K562 (cell line): ENCODE data around the gene GOLGA5. TPM values are rescaled to one million over a fixed set of nuclear protein-coding genes. Genes with fewer than 3 reads are reported as not detected.

Source experiments
- ATAC-seq: fragments of 200-7000 bp; cut with Tn5 transposase; 3 replicates; pipeline ENCODE4 v1.9.1; 2020; ENCODE audit warnings: moderate library complexity
- BruUV-seq: library from RNA; stranded (reverse); fragments of 400-500 nt; replicated peaks from 2 replicates; lab custom pipeline; 2021; lab: Mats Ljungman, UMichigan
- CTCF ChIA-PET: fragments of 300-600 bp; formaldehyde crosslinking; extraction: SDS; loops from one replicate; lab custom pipeline; 2021; ENCODE audit warnings: low intra/inter-chr PET ratio; lab: Yijun Ruan, JAX
- POLR2A ChIA-PET: fragments of 300-600, 350-650 bp; sonication (Branson Sonifier 250); formaldehyde crosslinking; extraction: SDS; loops from one replicate; lab custom pipeline; 2021; ENCODE audit warnings: antibody characterized with exemption, inconsistent platforms; lab: Yijun Ruan, JAX
- DNase-seq, 4 experiments: peaks; one replicate each; pipeline versions ENCODE4 v3.0.0 to v3.0.0-alpha.2; 2011 to 2018; ENCODE audit warnings: low spot score in 3 of 4, mixed read lengths in 3 of 4; ENCODE audit errors: extremely low read depth in 1 of 4
- FAIRE-seq: peaks from 2 replicates; lab custom pipeline; 2011; peaks lifted over from hg19 to GRCh38; lab: Jason Lieb, UNC
- H2AFZ ChIP-seq: 2 replicates; pipeline ENCODE4 v1.6.0; 2011; ENCODE audit warnings: low read depth, low read length, control low read depth, inconsistent platforms
- H3K27ac ChIP-seq: fragments of 200-600 bp; 3 replicates; pipeline ENCODE4 v1.8.0; 2011; ENCODE audit warnings: low read depth, mild to moderate bottlenecking, control low read depth, inconsistent platforms, low read length, moderate library complexity, mixed read lengths; ENCODE audit errors: extremely low read depth
- H3K27me3 ChIP-seq, 2 experiments: fragments of 300-600 bp in 1 of 2; 2 replicates in 1 of 2; 3 replicates in 1 of 2; pipeline versions ENCODE4 v1.6.0 to v1.8.0; 2011; ENCODE audit warnings: inconsistent platforms in 2 of 2, low read length in 2 of 2, mild to moderate bottlenecking in 1 of 2, mixed read lengths in 1 of 2, moderate library complexity in 1 of 2; ENCODE audit not compliant: control insufficient read depth in 2 of 2, insufficient read depth in 2 of 2
- H3K36me3 ChIP-seq: fragments of 300-600 bp; 3 replicates; pipeline ENCODE4 v1.8.0; 2011; ENCODE audit warnings: mild to moderate bottlenecking, low read length, inconsistent platforms; ENCODE audit not compliant: control insufficient read depth, insufficient read depth
- H3K4me1 ChIP-seq, 2 experiments: fragments of 200-600 bp in 1 of 2; replicated peaks in 1 of 2; 2 replicates in 1 of 2; 3 replicates in 1 of 2; pipeline versions ENCODE4 v1.5.1 to v1.8.0; 2011; ENCODE audit warnings: inconsistent platforms in 2 of 2, low read length in 2 of 2, mild to moderate bottlenecking in 1 of 2, mixed read lengths in 1 of 2, moderate library complexity in 1 of 2; ENCODE audit not compliant: control insufficient read depth in 2 of 2, insufficient read depth in 2 of 2
- H3K4me2 ChIP-seq: 2 replicates; pipeline ENCODE4 v1.6.1; 2011; ENCODE audit warnings: low read length, control low read depth, inconsistent platforms, mixed read lengths; ENCODE audit not compliant: insufficient read depth
- H3K4me3 ChIP-seq: fragments of 200-600 bp; sonication (generic), shearing (Covaris generic); 2 replicates; pipeline ENCODE4 v1.5.1; 2016; ENCODE audit warnings: control low read depth, inconsistent platforms
- H3K79me2 ChIP-seq: fragments of 200-600 bp; 3 replicates; pipeline ENCODE4 v1.8.0; 2011; ENCODE audit warnings: low read length, inconsistent platforms; ENCODE audit not compliant: control insufficient read depth, insufficient read depth
- H3K9ac ChIP-seq, 2 experiments: 2 replicates each; pipeline versions ENCODE4 v1.6.0 to v1.6.1; 2011; ENCODE audit warnings: low read depth in 2 of 2, low read length in 2 of 2, control low read depth in 1 of 2, inconsistent platforms in 1 of 2, mild to moderate bottlenecking in 1 of 2, mixed read lengths in 1 of 2; ENCODE audit not compliant: insufficient read depth in 1 of 2
- H3K9me1 ChIP-seq: one replicate; pipeline ENCODE4 v1.6.0; 2011; ENCODE audit warnings: inconsistent platforms, mild to moderate bottlenecking, low read length, moderate library complexity; ENCODE audit not compliant: control insufficient read depth, insufficient read depth
- H3K9me3 ChIP-seq: replicated peaks from 2 replicates; pipeline ENCODE4 v1.5.1; 2011; ENCODE audit warnings: low read depth, low read length, inconsistent platforms; ENCODE audit not compliant: control insufficient read depth, insufficient read depth
- H4K20me1 ChIP-seq: replicated peaks from 2 replicates; pipeline ENCODE4 v1.6.1; 2011; ENCODE audit warnings: low read length, inconsistent platforms, mixed read lengths; ENCODE audit not compliant: control insufficient read depth, insufficient read depth
- CBFA2T3 ChIP-seq: fragments of 450-650 bp; IDR thresholded peaks from 2 replicates; pipeline ENCODE4 v1.6.1; 2017
- POLR2A ChIP-seq: fragments of 450-650 bp; conservative IDR thresholded peaks from 2 replicates; pipeline ENCODE4 v1.6.1; 2016
- POLR2AphosphoS2 ChIP-seq: IDR thresholded peaks from 2 replicates; pipeline ENCODE4 v1.6.1; 2012; ENCODE audit warnings: low read length, improper control_type of control experiment
- SRSF9 ChIP-seq: fragments of 200-400 bp; formaldehyde crosslinking; IDR thresholded peaks from 2 replicates; pipeline ENCODE4 v1.6.1; 2017; ENCODE audit warnings: low read depth, low read length, borderline replicate concordance
- ZNF408 ChIP-seq: fragments of 250-450 bp; sonication (Bioruptor Pico); IDR thresholded peaks from 2 replicates; pipeline ENCODE4 v1.4.0; 2020; ENCODE audit warnings: low read depth, mild to moderate bottlenecking, moderate library complexity
- ZNF507 ChIP-seq: conservative IDR thresholded peaks from 2 replicates; pipeline ENCODE4 v1.6.1; 2017; ENCODE audit warnings: missing genetic modification characterization, missing compliant biosample characterization
- WGBS: fragments of 100-300 bp; shearing (Covaris generic); methylation state at CpG from one replicate; pipeline ENCODE4 v1.1.6; 2016; ENCODE audit warnings: low coverage, mixed read lengths; ENCODE audit not compliant: insufficient coverage; ENCODE audit errors: missing lambda C conversion rate; 5-methylcytosine and 5-hydroxymethylcytosine counted together
- in situ Hi-C: fragments of 300-500 bp; cut with MboI; formaldehyde crosslinking; loops from 4 replicates; pipeline ENCODE4 v1.15.0; 2018; ENCODE audit warnings: inconsistent platforms, mixed read lengths
- intact Hi-C: fragments of 100-400 bp; cut with micrococcal nuclease; formaldehyde crosslinking; loops from 2 replicates; pipeline ENCODE4 v1.14.2; 2022
- polyA plus RNA-seq, 8 experiments: library from polyadenylated mRNA; depleted of rRNA in 4 of 8; stranded (reverse) in 5 of 8; unstranded in 3 of 8; fragments of >200 nt; fragmentation: Nextera tagmentation in 2 of 8; fragmentation: Illumina TruSeq in 1 of 8; extraction: Ambion mirVana in 2 of 8; extraction: Trizol in 1 of 8; gene quantifications; 2 replicates each; pipeline versions ENCODE4 v1.2.1 to v1.2.3, GENCODE V29; 2011 to 2014; ENCODE audit warnings: inconsistent platforms in 1 of 8, missing spikeins in 1 of 8
- total RNA-seq, 7 experiments: library from RNA; depleted of rRNA in 6 of 7; stranded (reverse); fragments of >200 nt in 6 of 7; fragmentation: Illumina TruSeq in 2 of 7; extraction: Trizol in 2 of 7; gene quantifications; 2 replicates each; pipeline versions ENCODE4 v1.2.1 to v1.2.3, GENCODE V29; 2011 to 2021; ENCODE audit warnings: low replicate concordance in 1 of 7
- TF ChIP-seq, protein P1 (sequence below): conservative IDR thresholded peaks from 2 replicates; pipeline ENCODE4 v1.6.1; 2011; ENCODE audit warnings: low read depth, mild to moderate bottlenecking, low read length; ENCODE audit not compliant: control insufficient read depth

GOLGA5 gene
- total and polyA plus RNA-seq, 9 of the 15 experiments (the other 6 are each of a cell fraction or from before 2014, with no cell fraction given): 5.7 to 19.6 (median 12.7) TPM

DNA sequence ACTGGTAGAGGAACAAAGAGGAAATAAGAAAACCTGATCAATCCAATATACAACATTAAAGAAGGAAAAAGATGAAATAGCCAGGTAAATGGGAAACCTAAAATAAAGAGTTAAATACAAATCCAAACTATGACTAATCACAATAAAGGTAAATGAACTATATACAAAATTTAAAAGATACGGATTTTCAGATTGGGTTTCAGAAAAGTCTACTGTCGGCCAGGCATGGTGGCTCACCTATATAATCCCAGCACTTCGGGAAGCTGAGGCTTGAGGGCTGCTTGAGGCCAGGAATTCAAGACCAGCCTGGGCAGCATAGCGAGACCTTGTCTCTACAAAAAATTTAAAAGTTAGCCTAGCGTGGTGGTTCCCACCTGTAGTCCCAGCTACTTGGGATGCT lies 89.0 kb downstream of the GOLGA5 start:
- Histone ChIP-seq H3K79me2 (no peaks in the 10 kb centered on the region), H3K4me3 (no peak overlapping the region), H3K9me1 (no peaks in the 10 kb centered on the region), H2AFZ (no peak overlapping the region), H3K36me3 (no peaks in the 10 kb centered on the region), H4K20me1 (no peaks in the 10 kb centered on the region; the same call in 1 of the 2 replicates), H3K4me1 (no peaks in the 10 kb centered on the region), H3K9me3 (no peaks in the 10 kb centered on the region), H3K27ac (no peak overlapping the region), H3K27me3 (peaks cover 6 to 22% of the 10 kb centered on the region in 2 experiments; a peak in 4 of 5 replicates), H3K4me2 (no peak overlapping the region), H3K9ac (no peak overlapping the region)
- ChIA-PET POLR2A (no interaction called here), CTCF (no interaction called here)
- TF ChIP-seq CBFA2T3 (no peak), POLR2AphosphoS2 (no peak), ZNF507 (peak; percentile 90), POLR2A (no peak)
- FAIRE-seq: no peak
- no TSS peak for BruUV-seq
- 0% methylated on average over 4 of the region's 5 CpGs for WGBS
- ATAC-seq: no peak
- in situ Hi-C loops: no loop called here
- DNase-seq: no peak
- intact Hi-C loops: no loop called here

DNA sequence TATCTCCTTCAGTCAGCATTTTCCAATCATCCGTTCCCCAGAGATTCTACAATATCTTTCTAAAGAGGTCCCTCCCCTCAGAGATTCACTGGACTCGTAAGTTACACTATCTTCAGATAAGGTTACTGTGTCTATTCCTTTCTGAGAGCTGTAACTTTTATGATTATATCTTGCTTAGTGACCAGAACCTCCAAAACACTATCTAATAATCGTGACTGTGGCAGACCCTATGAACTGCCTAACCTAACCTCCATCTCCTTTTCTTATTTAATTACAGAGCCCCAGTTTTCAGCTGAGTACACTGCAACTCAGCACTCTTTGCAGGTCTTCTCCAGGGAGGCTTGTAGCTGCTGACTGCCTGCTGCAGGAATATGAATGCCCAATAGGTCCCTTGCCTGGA lies 90.3 kb downstream of the GOLGA5 start:
- H3K4me2 ChIP-seq: no peak overlapping the region
- no peaks in the 10 kb centered on the region for H3K9me3 ChIP-seq
- H3K9me1 ChIP-seq: no peaks in the 10 kb centered on the region
- no peak overlapping the region for H3K27ac ChIP-seq
- H3K4me3 ChIP-seq: no peak overlapping the region
- H3K4me1 ChIP-seq: no peaks in the 10 kb centered on the region
- peaks cover 2 to 19% of the 10 kb centered on the region in 2 experiments; a peak in 4 of 5 replicates for H3K27me3 ChIP-seq
- no peaks in the 10 kb centered on the region for H3K79me2 ChIP-seq
- no peak overlapping the region for H3K9ac ChIP-seq
- POLR2A ChIA-PET: interaction anchor here (1.0 kb wide), 1 partner anchor 9 kb away, joined by 3 read pairs; no protein-coding TSS in a partner anchor
- in situ Hi-C loops: no loop called here
- no peak overlapping the region for H2AFZ ChIP-seq
- BruUV-seq: no TSS peak
- no peak for FAIRE-seq
- H4K20me1 ChIP-seq: no peaks in the 10 kb centered on the region; the same call in 1 of the 2 replicates
- intact Hi-C loops: no loop called here
- CTCF ChIA-PET: no interaction called here
- no peak for DNase-seq
- 0% methylated on average over 3 of the region's 3 CpGs for WGBS
- H3K36me3 ChIP-seq: no peaks in the 10 kb centered on the region
- no peak for ATAC-seq
- TF ChIP-seq, protein P1, sequence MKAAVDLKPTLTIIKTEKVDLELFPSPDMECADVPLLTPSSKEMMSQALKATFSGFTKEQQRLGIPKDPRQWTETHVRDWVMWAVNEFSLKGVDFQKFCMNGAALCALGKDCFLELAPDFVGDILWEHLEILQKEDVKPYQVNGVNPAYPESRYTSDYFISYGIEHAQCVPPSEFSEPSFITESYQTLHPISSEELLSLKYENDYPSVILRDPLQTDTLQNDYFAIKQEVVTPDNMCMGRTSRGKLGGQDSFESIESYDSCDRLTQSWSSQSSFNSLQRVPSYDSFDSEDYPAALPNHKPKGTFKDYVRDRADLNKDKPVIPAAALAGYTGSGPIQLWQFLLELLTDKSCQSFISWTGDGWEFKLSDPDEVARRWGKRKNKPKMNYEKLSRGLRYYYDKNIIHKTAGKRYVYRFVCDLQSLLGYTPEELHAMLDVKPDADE: no peak
- TF ChIP-seq ZNF408 (CRISPR knock-in tag) (no peak), SRSF9 (no peak)
